PFSK-1 (cell line): Measurements from ENCODE around the gene FUT9.

Source experiments
- FOXP2 ChIP-seq: optimal IDR thresholded peaks from 2 replicates; pipeline ENCODE3; 2011; ENCODE audit warnings: borderline replicate concordance, control low read depth, inconsistent platforms; ENCODE audit not compliant: insufficient read depth; ENCODE audit errors: extremely low read length, extremely low read depth
- POLR2AphosphoS5 ChIP-seq: IDR thresholded peaks from 2 replicates; pipeline ENCODE4 v1.6.1; 2012; ENCODE audit warnings: low read depth, mild to moderate bottlenecking, control low read depth, low read length, moderate library complexity
- REST ChIP-seq, 2 experiments: IDR thresholded peaks; 2 replicates each; pipeline versions ENCODE4 v1.6.1 to v1.8.0; 2011 to 2012; ENCODE audit warnings: low read depth in 2 of 2, low read length in 2 of 2, control low read depth in 1 of 2, inconsistent platforms in 1 of 2, mild to moderate bottlenecking in 1 of 2, moderate library complexity in 1 of 2; ENCODE audit not compliant: insufficient read depth in 1 of 2
- SIN3A ChIP-seq: IDR thresholded peaks from 2 replicates; pipeline ENCODE4 v1.6.1; 2012; ENCODE audit warnings: mild to moderate bottlenecking, low read length, moderate library complexity, borderline replicate concordance; ENCODE audit not compliant: insufficient read depth
- TAF1 ChIP-seq: IDR thresholded peaks from 2 replicates; pipeline ENCODE4 v1.6.1; 2012; ENCODE audit warnings: low read length, control low read depth, borderline replicate concordance; ENCODE audit not compliant: insufficient read depth

Gene FUT9

GRCh38 chr6:96236471-96236870 is 220.7 kb downstream of the FUT9 start:
- TF ChIP-seq SIN3A (no peak), FOXP2 (no peak), REST (IDR thresholded peaks at IDR 0.05; ENCODE audit: insufficient read depth in 1 of 2, low read depth in 2 of 2, low read length in 2 of 2) (no peak), POLR2AphosphoS5 (no peak), TAF1 (no peak)

- TF ChIP-seq REST (IDR thresholded peaks at IDR 0.05; ENCODE audit: insufficient read depth in 1 of 2, low read depth in 2 of 2, low read length in 2 of 2), result no peak
- TF ChIP-seq POLR2AphosphoS5, result no peak
- TF ChIP-seq TAF1, result no peak
- no peak for TF ChIP-seq SIN3A
- TF ChIP-seq FOXP2, result no peak
Observed at GRCh38 chr6:96237638-96238347, 222.0 kb downstream of the FUT9 start.

- no peak for TF ChIP-seq REST (IDR thresholded peaks at IDR 0.05; ENCODE audit: insufficient read depth in 1 of 2, low read depth in 2 of 2, low read length in 2 of 2)
- no peak for TF ChIP-seq POLR2AphosphoS5
- no peak for TF ChIP-seq TAF1
- TF ChIP-seq FOXP2, result no peak
- no peak for TF ChIP-seq SIN3A
Observed at GRCh38 chr6:96246563-96246962, 230.8 kb downstream of the FUT9 start.

GRCh38 chr6:96249755-96250154 is 234.0 kb downstream of the FUT9 start:
- TF ChIP-seq REST (IDR thresholded peaks at IDR 0.05; ENCODE audit: insufficient read depth in 1 of 2, low read depth in 2 of 2, low read length in 2 of 2), result no peak
- no peak for TF ChIP-seq SIN3A
- no peak for TF ChIP-seq FOXP2

- TF ChIP-seq POLR2AphosphoS5 (no peak), FOXP2 (no peak), TAF1 (no peak), SIN3A (no peak), REST (IDR thresholded peaks at IDR 0.05; ENCODE audit: insufficient read depth in 1 of 2, low read depth in 2 of 2, low read length in 2 of 2) (no peak)
Observed at GRCh38 chr6:96257751-96258150, 242.0 kb downstream of the FUT9 start.
